ENCODE data around the gene ROBO1. TPM values are rescaled to one million over a fixed set of nuclear protein-coding genes. Genes with fewer than 3 reads are reported as not detected.

Gene ROBO1
- total and polyA plus RNA-seq, 2 of the 13 experiments (the other 11 are each of a cell fraction or from before 2014, with no cell fraction given) = 52.2 to 71.0 TPM

DNA sequence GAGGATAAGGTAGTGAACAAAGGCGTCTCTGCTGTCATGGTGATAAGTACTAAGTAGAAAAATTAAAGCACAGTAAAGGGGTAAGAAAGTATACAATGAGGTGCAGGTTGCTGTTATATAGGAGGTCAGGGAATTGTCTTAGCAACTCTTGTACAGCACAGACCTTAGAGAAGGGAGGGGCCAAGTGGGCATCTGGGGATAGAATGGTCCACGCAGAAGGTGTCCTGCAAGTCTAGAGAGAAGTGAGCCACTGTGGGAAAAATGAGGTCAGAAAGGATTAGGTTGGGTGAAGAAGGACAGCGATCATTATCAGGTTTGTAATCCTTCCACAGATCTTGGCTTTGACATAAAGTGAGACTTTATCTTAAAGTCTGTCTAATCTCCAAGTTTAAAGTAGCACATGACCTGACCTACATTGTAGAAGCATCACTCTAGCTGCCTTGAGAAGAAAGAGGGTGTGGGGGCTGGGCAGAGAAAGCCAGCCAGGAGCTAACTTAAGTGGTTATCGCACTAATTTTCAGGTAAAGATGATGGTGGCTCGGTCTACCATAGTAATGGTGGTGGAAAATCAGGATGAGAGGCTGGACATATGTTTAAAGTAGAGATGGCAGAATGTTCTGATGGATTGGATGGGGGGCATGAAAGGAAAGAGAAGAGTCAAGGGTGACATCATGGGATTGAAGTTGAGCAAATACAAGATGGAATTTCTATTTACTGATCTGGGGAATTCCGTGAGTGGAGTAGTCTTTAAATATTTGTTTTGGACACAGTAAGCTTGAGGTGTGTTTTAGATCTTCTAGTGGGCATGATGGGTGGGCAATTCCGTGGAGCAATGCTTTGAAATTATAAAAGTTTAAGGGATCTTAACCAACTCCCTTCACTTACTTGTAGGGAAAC lies 919.2 kb downstream of the ROBO1 start (continued):
- TF ChIP-seq, protein P1, sequence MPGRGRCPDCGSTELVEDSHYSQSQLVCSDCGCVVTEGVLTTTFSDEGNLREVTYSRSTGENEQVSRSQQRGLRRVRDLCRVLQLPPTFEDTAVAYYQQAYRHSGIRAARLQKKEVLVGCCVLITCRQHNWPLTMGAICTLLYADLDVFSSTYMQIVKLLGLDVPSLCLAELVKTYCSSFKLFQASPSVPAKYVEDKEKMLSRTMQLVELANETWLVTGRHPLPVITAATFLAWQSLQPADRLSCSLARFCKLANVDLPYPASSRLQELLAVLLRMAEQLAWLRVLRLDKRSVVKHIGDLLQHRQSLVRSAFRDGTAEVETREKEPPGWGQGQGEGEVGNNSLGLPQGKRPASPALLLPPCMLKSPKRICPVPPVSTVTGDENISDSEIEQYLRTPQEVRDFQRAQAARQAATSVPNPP (CRISPR knock-in tag; IDR thresholded peaks at IDR 0.05) = no peak
- no peak for TF ChIP-seq EZH2 (conservative IDR thresholded peaks at IDR 0.05; ENCODE audit: low read depth, low read length)
- TF ChIP-seq HDAC2 (CRISPR knock-in tag; IDR thresholded peaks at IDR 0.05) = peak; percentile 92
- TF ChIP-seq, protein P2, sequence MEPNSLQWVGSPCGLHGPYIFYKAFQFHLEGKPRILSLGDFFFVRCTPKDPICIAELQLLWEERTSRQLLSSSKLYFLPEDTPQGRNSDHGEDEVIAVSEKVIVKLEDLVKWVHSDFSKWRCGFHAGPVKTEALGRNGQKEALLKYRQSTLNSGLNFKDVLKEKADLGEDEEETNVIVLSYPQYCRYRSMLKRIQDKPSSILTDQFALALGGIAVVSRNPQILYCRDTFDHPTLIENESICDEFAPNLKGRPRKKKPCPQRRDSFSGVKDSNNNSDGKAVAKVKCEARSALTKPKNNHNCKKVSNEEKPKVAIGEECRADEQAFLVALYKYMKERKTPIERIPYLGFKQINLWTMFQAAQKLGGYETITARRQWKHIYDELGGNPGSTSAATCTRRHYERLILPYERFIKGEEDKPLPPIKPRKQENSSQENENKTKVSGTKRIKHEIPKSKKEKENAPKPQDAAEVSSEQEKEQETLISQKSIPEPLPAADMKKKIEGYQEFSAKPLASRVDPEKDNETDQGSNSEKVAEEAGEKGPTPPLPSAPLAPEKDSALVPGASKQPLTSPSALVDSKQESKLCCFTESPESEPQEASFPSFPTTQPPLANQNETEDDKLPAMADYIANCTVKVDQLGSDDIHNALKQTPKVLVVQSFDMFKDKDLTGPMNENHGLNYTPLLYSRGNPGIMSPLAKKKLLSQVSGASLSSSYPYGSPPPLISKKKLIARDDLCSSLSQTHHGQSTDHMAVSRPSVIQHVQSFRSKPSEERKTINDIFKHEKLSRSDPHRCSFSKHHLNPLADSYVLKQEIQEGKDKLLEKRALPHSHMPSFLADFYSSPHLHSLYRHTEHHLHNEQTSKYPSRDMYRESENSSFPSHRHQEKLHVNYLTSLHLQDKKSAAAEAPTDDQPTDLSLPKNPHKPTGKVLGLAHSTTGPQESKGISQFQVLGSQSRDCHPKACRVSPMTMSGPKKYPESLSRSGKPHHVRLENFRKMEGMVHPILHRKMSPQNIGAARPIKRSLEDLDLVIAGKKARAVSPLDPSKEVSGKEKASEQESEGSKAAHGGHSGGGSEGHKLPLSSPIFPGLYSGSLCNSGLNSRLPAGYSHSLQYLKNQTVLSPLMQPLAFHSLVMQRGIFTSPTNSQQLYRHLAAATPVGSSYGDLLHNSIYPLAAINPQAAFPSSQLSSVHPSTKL (CRISPR knock-in tag; IDR thresholded peaks at IDR 0.05) = peak; percentile 99
- TF ChIP-seq PHF21A (CRISPR knock-in tag; IDR thresholded peaks at IDR 0.05) = 0 out of 2 replicates have a peak, but pooled peaks have one; percentile 20
- peak; percentile 52; the same call in 1 of the 2 replicates for TF ChIP-seq ARNTL (CRISPR knock-in tag; IDR thresholded peaks at IDR 0.05)
- TF ChIP-seq ZKSCAN8 (CRISPR knock-in tag; IDR thresholded peaks at IDR 0.05; ENCODE audit: borderline replicate concordance) = peak; percentile 30; the same call in 1 of the 2 replicates
- TF ChIP-seq MED13 (CRISPR knock-in tag; IDR thresholded peaks at IDR 0.05) = peak; percentile 90; the same call in 1 of the 2 replicates
- 0 out of 2 replicates have a peak, but pooled peaks have one; percentile 32 for TF ChIP-seq ZNF556 (CRISPR knock-in tag; IDR thresholded peaks at IDR 0.05; ENCODE audit: borderline replicate concordance)
- peak; percentile 66 to 99 for TF ChIP-seq EP300 (IDR thresholded peaks at IDR 0.05; ENCODE audit: low read depth in 2 of 2, low read length in 2 of 2)
- peak; percentile 87; the same call in 1 of the 2 replicates for TF ChIP-seq EP300 (CRISPR knock-in tag; IDR thresholded peaks at IDR 0.05; ENCODE audit: borderline replicate concordance)
- 0 out of 2 replicates have a peak, but pooled peaks have one; percentile 25 for TF ChIP-seq NKX3-1 (CRISPR knock-in tag; IDR thresholded peaks at IDR 0.05)
- TF ChIP-seq ZNF3 (CRISPR knock-in tag; IDR thresholded peaks at IDR 0.05) = no peak
- TF ChIP-seq ATF1 (CRISPR knock-in tag; IDR thresholded peaks at IDR 0.05) = peak; percentile 55; the same call in 1 of the 2 replicates
- peak; percentile 82 for TF ChIP-seq FOXA1 (IDR thresholded peaks at IDR 0.05)
- TF ChIP-seq FOXA1 (CRISPR knock-in tag; IDR thresholded peaks at IDR 0.05) = peak; percentile 79
- TF ChIP-seq MTA3 (CRISPR knock-in tag; IDR thresholded peaks at IDR 0.05) = no peak
- TF ChIP-seq GATAD2A (CRISPR knock-in tag; IDR thresholded peaks at IDR 0.05) = peak; percentile 93
- TF ChIP-seq KMT2B (CRISPR knock-in tag; IDR thresholded peaks at IDR 0.05) = 0 out of 2 replicates have a peak, but pooled peaks have one; percentile 10
- TF ChIP-seq, protein P3, sequence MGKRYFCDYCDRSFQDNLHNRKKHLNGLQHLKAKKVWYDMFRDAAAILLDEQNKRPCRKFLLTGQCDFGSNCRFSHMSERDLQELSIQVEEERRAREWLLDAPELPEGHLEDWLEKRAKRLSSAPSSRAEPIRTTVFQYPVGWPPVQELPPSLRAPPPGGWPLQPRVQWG (CRISPR knock-in tag; IDR thresholded peaks at IDR 0.05; ENCODE audit: borderline replicate concordance, low read depth) = no peak
- TF ChIP-seq, protein P4, sequence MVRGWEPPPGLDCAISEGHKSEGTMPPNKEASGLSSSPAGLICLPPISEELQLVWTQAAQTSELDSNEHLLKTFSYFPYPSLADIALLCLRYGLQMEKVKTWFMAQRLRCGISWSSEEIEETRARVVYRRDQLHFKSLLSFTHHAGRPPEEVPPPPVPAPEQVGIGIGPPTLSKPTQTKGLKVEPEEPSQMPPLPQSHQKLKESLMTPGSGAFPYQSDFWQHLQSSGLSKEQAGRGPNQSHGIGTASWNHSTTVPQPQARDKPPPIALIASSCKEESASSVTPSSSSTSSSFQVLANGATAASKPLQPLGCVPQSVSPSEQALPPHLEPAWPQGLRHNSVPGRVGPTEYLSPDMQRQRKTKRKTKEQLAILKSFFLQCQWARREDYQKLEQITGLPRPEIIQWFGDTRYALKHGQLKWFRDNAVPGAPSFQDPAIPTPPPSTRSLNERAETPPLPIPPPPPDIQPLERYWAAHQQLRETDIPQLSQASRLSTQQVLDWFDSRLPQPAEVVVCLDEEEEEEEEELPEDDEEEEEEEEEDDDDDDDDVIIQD (CRISPR knock-in tag; IDR thresholded peaks at IDR 0.05; ENCODE audit: low read depth) = peak; percentile 97
- TF ChIP-seq, protein P5, sequence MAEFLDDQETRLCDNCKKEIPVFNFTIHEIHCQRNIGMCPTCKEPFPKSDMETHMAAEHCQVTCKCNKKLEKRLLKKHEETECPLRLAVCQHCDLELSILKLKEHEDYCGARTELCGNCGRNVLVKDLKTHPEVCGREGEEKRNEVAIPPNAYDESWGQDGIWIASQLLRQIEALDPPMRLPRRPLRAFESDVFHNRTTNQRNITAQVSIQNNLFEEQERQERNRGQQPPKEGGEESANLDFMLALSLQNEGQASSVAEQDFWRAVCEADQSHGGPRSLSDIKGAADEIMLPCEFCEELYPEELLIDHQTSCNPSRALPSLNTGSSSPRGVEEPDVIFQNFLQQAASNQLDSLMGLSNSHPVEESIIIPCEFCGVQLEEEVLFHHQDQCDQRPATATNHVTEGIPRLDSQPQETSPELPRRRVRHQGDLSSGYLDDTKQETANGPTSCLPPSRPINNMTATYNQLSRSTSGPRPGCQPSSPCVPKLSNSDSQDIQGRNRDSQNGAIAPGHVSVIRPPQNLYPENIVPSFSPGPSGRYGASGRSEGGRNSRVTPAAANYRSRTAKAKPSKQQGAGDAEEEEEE (CRISPR knock-in tag; IDR thresholded peaks at IDR 0.05; ENCODE audit: borderline replicate concordance) = no peak
